ENCODE results near the gene CST11. TPM values are rescaled to one million over a fixed set of nuclear protein-coding genes. Genes with fewer than 3 reads are reported as not detected.

The CST11 gene
- total RNA-seq, 4 donors from 2014 or later: not detected

DNA sequence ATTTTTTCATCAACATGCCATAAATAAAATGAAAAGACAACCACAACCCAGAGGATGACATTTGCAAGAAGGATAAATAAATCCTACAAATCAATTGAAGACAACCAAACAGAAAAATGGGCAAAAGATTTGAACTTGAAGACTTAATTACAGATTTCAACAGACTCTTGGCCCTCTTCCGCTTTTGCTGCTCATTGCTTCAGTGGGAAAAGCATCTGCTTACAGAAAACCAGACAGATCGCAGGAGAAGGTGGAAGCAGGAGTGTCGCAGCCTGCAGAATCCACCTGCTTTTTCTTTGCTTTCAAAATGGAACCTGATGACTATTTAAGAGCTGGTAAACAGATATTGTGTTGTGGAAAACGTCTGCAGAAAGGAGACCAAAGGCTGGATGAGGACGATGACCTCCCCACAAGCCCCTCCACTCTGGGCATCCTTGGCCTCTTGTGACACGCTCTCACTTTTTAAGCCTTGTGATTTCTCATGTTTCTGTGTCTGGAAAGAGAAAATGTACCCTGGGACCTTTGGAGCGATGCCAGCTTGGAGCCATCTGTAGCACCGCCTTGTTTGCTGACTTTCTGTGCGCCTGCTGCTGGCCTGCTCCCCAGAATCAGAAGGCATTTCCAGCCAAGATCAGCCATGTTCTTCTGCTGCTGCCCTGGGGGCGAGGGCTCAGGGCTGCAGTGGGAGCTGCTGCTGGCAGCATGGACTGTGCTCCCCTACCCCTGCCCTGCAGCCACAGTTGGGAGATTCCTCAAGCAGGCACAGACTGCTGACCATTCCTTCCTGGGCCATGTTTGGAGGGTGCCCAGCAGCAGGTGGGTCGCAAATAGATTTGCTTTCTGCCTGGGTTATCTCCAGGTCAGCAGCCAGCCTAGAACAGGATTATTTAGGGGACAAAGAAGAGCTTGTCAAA, 16.8 kb downstream of the CST11 start:
- 41 to 58% methylated on average over 5 to 11 of the region's 11 CpGs for WGBS, 2 donors (ENCODE audit: low coverage in 1 of 2)
- no peaks in the 10 kb centered on the region for H3K9me3 ChIP-seq
- no peaks in the 10 kb centered on the region for H3K27me3 ChIP-seq
- H3K4me1 ChIP-seq: peaks cover 0 to 7% (median 3%) of the 10 kb centered on the region in 4 donors
- TF ChIP-seq POLR2A (IDR thresholded peaks at IDR 0.05) (no peak), POLR2AphosphoS5 (IDR thresholded peaks at IDR 0.05) (no peak), EP300 (IDR thresholded peaks at IDR 0.05; ENCODE audit: low read depth) (no peak)
- TF ChIP-seq, protein P1, sequence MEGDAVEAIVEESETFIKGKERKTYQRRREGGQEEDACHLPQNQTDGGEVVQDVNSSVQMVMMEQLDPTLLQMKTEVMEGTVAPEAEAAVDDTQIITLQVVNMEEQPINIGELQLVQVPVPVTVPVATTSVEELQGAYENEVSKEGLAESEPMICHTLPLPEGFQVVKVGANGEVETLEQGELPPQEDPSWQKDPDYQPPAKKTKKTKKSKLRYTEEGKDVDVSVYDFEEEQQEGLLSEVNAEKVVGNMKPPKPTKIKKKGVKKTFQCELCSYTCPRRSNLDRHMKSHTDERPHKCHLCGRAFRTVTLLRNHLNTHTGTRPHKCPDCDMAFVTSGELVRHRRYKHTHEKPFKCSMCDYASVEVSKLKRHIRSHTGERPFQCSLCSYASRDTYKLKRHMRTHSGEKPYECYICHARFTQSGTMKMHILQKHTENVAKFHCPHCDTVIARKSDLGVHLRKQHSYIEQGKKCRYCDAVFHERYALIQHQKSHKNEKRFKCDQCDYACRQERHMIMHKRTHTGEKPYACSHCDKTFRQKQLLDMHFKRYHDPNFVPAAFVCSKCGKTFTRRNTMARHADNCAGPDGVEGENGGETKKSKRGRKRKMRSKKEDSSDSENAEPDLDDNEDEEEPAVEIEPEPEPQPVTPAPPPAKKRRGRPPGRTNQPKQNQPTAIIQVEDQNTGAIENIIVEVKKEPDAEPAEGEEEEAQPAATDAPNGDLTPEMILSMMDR (IDR thresholded peaks at IDR 0.05): no peak
- no peaks in the 10 kb centered on the region for H3K36me3 ChIP-seq
- intact Hi-C loops (cut with DNase I; ENCODE audit: low total_unique reads) (no loop called here), in situ Hi-C loops (cut with MboI; ENCODE audit: low pct_ligation_motif_present in 1 of 4, low pct_unique_long_range_greater_than_20kb in 1 of 4, low sequenced_read_pairs in 3 of 4) (loop anchor here in 1 of 4 donors (25.0 kb wide), 1 partner anchor 176 kb away; the partner anchor contains the start of gene CST9)
- DNase-seq: peak; percentile 66
- H3K27ac ChIP-seq: peak overlapping the region in 1 of 4 donors; percentile 13
- no peak overlapping the region for H3K4me3 ChIP-seq

DNA sequence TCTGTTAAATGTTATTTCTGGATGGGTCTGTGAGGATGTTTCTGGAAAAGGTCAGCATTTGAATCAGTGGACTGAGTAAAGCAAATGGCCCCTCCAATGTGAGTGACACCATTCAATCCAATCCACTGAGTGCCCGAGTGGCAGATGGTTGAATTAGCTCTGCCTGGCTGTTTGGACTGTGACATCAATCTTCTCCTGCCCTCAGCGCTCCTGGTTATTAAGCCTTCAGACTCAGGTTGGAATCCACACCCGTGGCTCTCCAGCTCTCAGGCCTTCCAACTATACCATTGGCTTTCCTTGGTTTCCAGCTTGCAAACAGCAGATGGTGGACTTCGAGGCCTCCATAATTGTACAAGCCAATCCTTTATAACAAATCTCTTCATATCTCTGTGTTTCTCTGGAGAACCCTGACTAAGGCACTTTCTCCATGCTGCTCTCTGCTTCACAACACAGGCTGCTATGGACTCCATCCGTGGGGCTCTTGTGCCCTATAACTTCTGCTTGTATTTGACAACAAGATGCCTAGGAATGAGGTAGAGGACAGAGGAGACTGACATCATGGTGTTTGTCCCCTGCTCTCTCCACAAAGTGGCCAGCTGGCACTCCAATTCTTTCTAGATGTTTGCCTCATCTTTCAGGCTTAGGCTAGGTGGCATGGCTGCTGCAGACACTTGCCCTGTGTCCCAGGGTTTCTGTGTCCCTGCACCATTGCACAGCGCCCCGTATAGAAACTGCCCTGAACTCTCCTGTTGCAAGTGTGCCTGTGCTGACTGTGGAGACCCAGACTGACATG, 18.0 kb downstream of the CST11 start:
- intact Hi-C loops (cut with DNase I; ENCODE audit: low total_unique reads): no loop called here
- WGBS, 2 donors (ENCODE audit: low coverage in 1 of 2): 84% methylated on average over 3 to 7 of the region's 7 CpGs
- Histone ChIP-seq H3K4me1 (peaks cover 0 to 7% (median 3%) of the 10 kb centered on the region in 4 donors), H3K27ac (no peak overlapping the region), H3K9me3 (no peaks in the 10 kb centered on the region), H3K27me3 (no peaks in the 10 kb centered on the region), H3K36me3 (no peaks in the 10 kb centered on the region), H3K4me3 (no peak overlapping the region)
- in situ Hi-C loops (cut with MboI; ENCODE audit: low pct_ligation_motif_present in 1 of 4, low pct_unique_long_range_greater_than_20kb in 1 of 4, low sequenced_read_pairs in 3 of 4): loop anchor here in 1 of 4 donors (25.0 kb wide), 1 partner anchor 178 kb away; the partner anchor contains the start of gene CST9
- no peak for DNase-seq
- no peak for TF ChIP-seq POLR2A (IDR thresholded peaks at IDR 0.05)
- TF ChIP-seq, protein P1 (IDR thresholded peaks at IDR 0.05): no peak
- TF ChIP-seq EP300 (IDR thresholded peaks at IDR 0.05; ENCODE audit: low read depth): no peak
- no peak for TF ChIP-seq POLR2AphosphoS5 (IDR thresholded peaks at IDR 0.05)

DNA sequence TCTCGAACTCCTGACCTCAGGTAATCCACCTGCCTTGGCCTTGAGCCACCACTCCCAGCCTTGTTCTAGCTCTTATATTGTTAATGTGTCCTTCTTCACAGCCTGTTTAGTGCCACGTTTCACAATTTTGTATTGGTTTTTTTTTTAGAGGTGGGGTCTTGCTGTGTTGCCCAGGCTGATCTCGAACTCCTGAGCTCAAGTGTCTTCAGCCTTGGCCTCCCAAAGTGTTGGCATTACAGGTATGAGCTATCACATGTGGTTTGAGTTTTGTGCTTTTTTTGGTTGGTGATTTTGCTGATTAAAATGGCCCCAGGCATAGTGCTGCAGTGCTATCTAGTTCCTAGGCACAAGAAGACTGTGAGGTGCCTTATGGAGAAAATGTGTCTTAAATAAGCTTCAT, 19.0 kb downstream of the CST11 start:
- H3K4me1 ChIP-seq: peaks cover 0 to 7% (median 3%) of the 10 kb centered on the region in 4 donors
- 60 to 73% methylated on average over 2 to 3 of the region's 3 CpGs for WGBS, 2 donors (ENCODE audit: low coverage in 1 of 2)
- DNase-seq: no peak
- H3K36me3 ChIP-seq: no peaks in the 10 kb centered on the region
- in situ Hi-C loops (cut with MboI; ENCODE audit: low pct_ligation_motif_present in 1 of 4, low pct_unique_long_range_greater_than_20kb in 1 of 4, low sequenced_read_pairs in 3 of 4): loop anchor here in 1 of 4 donors (25.0 kb wide), 1 partner anchor 179 kb away; the partner anchor contains the start of gene CST9
- TF ChIP-seq, protein P1 (IDR thresholded peaks at IDR 0.05): no peak
- no peak for TF ChIP-seq POLR2AphosphoS5 (IDR thresholded peaks at IDR 0.05)
- H3K4me3 ChIP-seq: no peak overlapping the region
- no peaks in the 10 kb centered on the region for H3K9me3 ChIP-seq
- H3K27ac ChIP-seq: no peak overlapping the region
- intact Hi-C loops (cut with DNase I; ENCODE audit: low total_unique reads): no loop called here
- no peaks in the 10 kb centered on the region for H3K27me3 ChIP-seq

DNA sequence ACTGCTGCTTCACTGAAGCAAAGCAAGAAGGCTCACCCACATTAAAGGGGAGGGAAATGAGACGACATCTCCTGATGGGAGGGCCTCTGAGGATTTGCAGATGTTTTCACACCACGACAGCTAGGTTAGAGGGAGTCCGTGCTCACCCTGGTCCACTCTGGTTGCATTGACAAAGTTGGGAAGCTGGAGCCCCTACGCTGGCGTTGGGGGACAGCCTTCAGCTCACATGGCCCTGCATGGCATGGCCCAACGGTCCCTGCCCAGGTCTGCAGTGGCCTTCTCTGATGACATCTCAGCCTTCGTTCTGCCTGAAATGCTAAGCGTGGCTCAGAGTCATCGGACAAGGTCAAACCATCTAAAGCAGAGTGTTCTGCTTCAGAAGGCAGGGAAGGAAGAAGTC, 27.5 kb downstream of the CST11 start:
- DNase-seq: no peak
- H3K27ac ChIP-seq: no peak overlapping the region
- 88% methylated on average over 9 of the region's 9 CpGs; no CpG with 5 or more reads in 1 of the 2 donors for WGBS, 2 donors (ENCODE audit: low coverage in 1 of 2)

More for the DNA sequence above, 27.5 kb downstream of the CST11 start:
- H3K36me3 ChIP-seq: no peaks in the 10 kb centered on the region
- intact Hi-C loops (cut with DNase I; ENCODE audit: low total_unique reads): no loop called here
- TF ChIP-seq POLR2A (IDR thresholded peaks at IDR 0.05) (no peak), POLR2AphosphoS5 (IDR thresholded peaks at IDR 0.05) (no peak), EP300 (IDR thresholded peaks at IDR 0.05; ENCODE audit: low read depth) (no peak)
- TF ChIP-seq, protein P1 (IDR thresholded peaks at IDR 0.05): no peak
- no peak overlapping the region for H3K4me3 ChIP-seq
- peaks cover 0 to 7% (median 2%) of the 10 kb centered on the region in 4 donors for H3K4me1 ChIP-seq
- in situ Hi-C loops (cut with MboI; ENCODE audit: low pct_ligation_motif_present in 1 of 4, low pct_unique_long_range_greater_than_20kb in 1 of 4, low sequenced_read_pairs in 3 of 4): loop anchor here in 1 of 4 donors (25.0 kb wide), 1 partner anchor 187 kb away; the partner anchor contains the start of gene CST9
- H3K27me3 ChIP-seq: no peaks in the 10 kb centered on the region
- H3K9me3 ChIP-seq: no peaks in the 10 kb centered on the region
